ENCODE data around the gene WDR93. TPM values are rescaled to one million over a fixed set of nuclear protein-coding genes. Genes with fewer than 3 reads are reported as not detected.

The WDR93 gene
- total RNA-seq, 1 donor from 2014 or later, result not detected

DNA sequence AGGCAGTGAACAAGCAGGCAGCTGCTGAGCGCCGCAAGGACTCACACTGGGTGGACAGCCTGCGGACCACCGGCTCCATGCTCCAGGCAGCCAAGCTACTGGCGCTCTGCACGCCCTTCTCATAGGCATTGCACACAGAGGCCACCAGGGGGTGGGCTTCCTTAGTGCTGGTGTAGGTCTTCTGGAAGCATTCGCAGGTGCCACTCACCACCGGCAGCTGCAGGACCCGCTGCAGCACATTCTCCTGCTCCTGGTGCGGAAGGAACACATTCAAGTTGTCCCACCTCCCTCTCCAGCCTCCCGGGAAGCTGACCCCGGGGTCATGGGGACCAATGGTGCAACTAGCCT is 17.5 kb upstream of the WDR93 start:
- no peak overlapping the region for H3K27ac ChIP-seq (replicated peaks)
- H3K4me1 ChIP-seq, result no peaks in the 10 kb centered on the region
- no peaks in the 10 kb centered on the region for H3K9me3 ChIP-seq (replicated peaks)
- peak; percentile 37 for TF ChIP-seq CTCF (IDR thresholded peaks at IDR 0.05; ENCODE audit: borderline replicate concordance)
- no peaks in the 10 kb centered on the region for H3K27me3 ChIP-seq (ENCODE audit: low read depth)
- DNase-seq, result no peak
- intact Hi-C loops (cut with micrococcal nuclease), result no loop called here
- no peak overlapping the region for H3K4me3 ChIP-seq
- no peaks in the 10 kb centered on the region for H3K36me3 ChIP-seq

GRCh38 chr15:89674526-89674925 is 16.1 kb upstream of the WDR93 start:
- Histone ChIP-seq H3K4me1 (peaks cover 5% of the 10 kb centered on the region), H3K27ac (replicated peaks) (no peak overlapping the region), H3K27me3 (ENCODE audit: low read depth) (no peaks in the 10 kb centered on the region), H3K9me3 (replicated peaks) (no peaks in the 10 kb centered on the region), H3K4me3 (no peak overlapping the region), H3K36me3 (no peaks in the 10 kb centered on the region)
- intact Hi-C loops (cut with micrococcal nuclease), result no loop called here
- no peak for TF ChIP-seq CTCF (IDR thresholded peaks at IDR 0.05; ENCODE audit: borderline replicate concordance)
- no peak for DNase-seq

- Histone ChIP-seq H3K36me3 (no peaks in the 10 kb centered on the region), H3K4me1 (peaks cover 16% of the 10 kb centered on the region), H3K27ac (replicated peaks) (no peak overlapping the region), H3K27me3 (ENCODE audit: low read depth) (no peaks in the 10 kb centered on the region), H3K4me3 (no peak overlapping the region), H3K9me3 (replicated peaks) (no peaks in the 10 kb centered on the region)
- intact Hi-C loops (cut with micrococcal nuclease), result no loop called here
- DNase-seq, result no peak
- no peak for TF ChIP-seq CTCF (IDR thresholded peaks at IDR 0.05; ENCODE audit: borderline replicate concordance)
Measured at GRCh38 chr15:89675606-89676005, 15.0 kb upstream of the WDR93 start.

DNA sequence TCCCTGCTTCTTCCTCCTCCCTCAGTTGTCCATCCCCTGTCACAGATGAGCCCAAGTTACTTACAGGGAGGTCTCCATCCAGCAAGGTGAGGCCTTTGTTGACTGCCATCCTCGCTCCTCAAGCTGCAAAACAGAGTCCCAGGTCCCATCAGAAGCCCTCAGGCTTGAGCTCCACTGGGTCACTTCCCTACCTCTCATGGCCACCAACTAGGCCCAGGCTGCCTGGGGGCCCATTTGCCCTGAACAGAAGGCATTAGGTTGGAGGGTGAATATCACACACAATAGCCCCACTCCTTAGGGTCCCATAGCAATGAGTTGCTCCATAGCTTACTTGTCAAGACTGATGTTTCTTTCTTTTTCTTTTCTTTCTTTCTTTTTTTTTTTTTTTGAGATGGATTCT is 13.2 kb upstream of the WDR93 start:
- H3K36me3 ChIP-seq, result no peaks in the 10 kb centered on the region
- no peaks in the 10 kb centered on the region for H3K9me3 ChIP-seq (replicated peaks)
- no peak overlapping the region for H3K4me3 ChIP-seq
- peaks cover 34% of the 10 kb centered on the region for H3K4me1 ChIP-seq
- intact Hi-C loops (cut with micrococcal nuclease), result no loop called here
- H3K27ac ChIP-seq (replicated peaks), result no peak overlapping the region
- no peaks in the 10 kb centered on the region for H3K27me3 ChIP-seq (ENCODE audit: low read depth)
- no peak for TF ChIP-seq CTCF (IDR thresholded peaks at IDR 0.05; ENCODE audit: borderline replicate concordance)
- DNase-seq, result no peak

- Histone ChIP-seq H3K27me3 (ENCODE audit: low read depth) (no peaks in the 10 kb centered on the region), H3K4me3 (no peak within 1 kb of the TSS), H3K27ac (replicated peaks) (peak within 1 kb of the TSS; percentile 88), H3K36me3 (peaks cover under 1% of the 10 kb centered on the region), H3K4me1 (peaks cover 42% of the 10 kb centered on the region), H3K9me3 (replicated peaks) (no peaks in the 10 kb centered on the region)
- DNase-seq, result no peak
- no peak for TF ChIP-seq CTCF (IDR thresholded peaks at IDR 0.05; ENCODE audit: borderline replicate concordance)
- intact Hi-C loops (cut with micrococcal nuclease), result no loop called here
Measured at GRCh38 chr15:89679212-89679611, 11.4 kb upstream of the WDR93 start, which contains the start of gene PLIN1. Gene PLIN1, minus strand, starts transcription at chr15:89679367. Its CDS starts 1,878 bp downstream, at chr15:89677489.

Measured in left ventricle myocardium inferior (tissue), 1 donor.